Superior temporal gyrus (tissue), 1 donor: Measurements from ENCODE around the gene PAPPA2.
A peak's percentile ranks its signal among the peaks of the same experiment; 100 is the strongest.
"Not testable (repeated sequence)": the region's sequence is repeated elsewhere in the genome, so short reads cannot be mapped to it uniquely, and the experiment has no call there.

Experiments used
- DNase-seq: peaks from one replicate; pipeline ENCODE4 v3.0.0-alpha.2; 2016; ENCODE audit errors: extremely low spot score

The PAPPA2 gene

GRCh38 chr1:176552217-176552991 is 89.4 kb downstream of the PAPPA2 start:
- DNase-seq, result no peak

GRCh38 chr1:176552999-176553398 is 90.0 kb downstream of the PAPPA2 start:
- DNase-seq, result no peak

DNA sequence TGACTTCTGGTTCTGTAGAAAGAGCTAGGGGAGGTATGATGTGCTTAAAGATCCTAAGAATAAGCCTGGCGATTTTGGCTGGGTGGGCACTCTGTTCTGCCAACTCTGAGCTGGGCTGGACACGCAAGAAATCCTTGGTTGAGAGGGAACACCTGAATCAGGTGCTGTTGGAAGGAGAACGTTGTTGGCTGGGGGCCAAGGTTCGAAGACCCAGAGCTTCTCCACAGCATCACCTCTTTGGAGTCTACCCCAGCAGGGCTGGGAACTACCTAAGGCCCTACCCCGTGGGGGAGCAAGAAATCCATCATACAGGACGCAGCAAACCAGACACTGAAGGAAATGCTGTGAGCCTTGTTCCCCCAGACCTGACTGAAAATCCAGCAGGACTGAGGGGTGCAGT is 93.3 kb downstream of the PAPPA2 start:
- DNase-seq, result no peak

DNA sequence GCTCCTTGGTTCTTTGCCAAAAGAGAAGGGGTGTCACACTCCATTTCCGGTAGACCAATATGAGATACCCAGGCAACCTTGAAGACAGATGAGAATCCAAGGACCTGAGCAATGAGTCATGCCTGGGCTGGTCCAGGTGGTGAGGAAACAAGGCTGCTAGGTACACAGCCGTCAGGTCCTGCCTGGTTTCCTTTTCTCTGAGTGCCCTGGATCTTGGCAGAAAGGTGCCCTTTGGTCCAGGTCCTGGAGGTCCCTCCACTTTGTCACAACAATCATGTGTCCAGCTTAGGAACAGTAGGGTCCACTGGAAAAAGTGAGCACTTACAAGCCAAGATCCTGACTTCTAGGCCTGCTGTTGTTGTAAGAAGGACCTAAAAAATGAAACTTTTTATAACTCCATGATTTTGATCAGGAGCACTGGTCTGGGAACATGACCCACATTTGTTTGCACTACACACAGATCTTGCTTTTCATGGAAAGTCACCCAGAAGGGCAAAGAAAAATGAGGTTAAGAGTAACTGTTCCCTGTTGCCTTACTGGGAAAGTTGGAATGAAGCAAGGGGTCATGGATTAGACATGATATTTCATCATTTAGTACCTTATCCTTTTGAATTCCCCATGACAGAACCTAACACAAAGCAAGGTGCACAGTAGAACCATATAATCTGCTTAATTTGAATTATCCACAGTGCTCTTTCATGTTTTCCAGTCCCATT is 94.7 kb downstream of the PAPPA2 start:
- DNase-seq, result no peak

DNA sequence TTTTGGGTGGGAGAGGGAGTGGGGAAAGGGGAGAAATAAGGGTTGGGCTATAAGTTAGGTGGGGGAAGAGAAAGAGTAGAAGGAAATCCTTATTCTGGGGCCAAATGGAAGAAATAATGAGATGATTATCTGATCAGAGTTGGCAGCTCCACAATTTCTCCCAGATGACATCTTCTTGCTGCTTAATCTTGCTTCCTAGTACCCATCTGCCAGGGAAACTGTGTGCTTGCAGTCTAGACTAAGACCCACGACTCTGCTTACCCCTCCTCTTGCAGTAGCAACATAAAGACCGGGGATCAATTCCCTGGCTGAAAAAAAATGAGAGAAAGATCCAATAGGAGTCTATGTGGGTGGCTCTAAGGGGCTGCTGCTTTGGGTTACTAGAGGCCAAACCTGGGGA is 95.6 kb downstream of the PAPPA2 start:
- no peak for DNase-seq

DNA sequence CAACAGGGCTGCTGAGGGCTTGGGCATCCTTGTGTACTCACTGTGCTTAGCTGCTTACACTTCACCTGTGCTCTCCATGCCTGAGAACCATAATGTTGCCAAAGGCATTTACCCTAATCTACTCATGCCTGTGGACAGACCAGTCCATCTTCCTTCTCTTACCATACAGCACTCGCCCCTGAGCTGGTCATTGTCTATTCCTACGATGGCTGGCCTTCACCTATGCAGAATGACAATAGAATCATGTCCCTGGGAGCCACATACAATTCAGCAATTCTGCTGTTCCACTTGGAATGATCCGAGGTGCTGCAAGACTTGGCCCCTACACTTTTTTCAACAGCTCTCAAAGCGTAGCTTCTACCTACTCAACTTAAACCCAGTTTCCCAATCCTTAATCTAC is 96.5 kb downstream of the PAPPA2 start:
- no peak for DNase-seq

DNA sequence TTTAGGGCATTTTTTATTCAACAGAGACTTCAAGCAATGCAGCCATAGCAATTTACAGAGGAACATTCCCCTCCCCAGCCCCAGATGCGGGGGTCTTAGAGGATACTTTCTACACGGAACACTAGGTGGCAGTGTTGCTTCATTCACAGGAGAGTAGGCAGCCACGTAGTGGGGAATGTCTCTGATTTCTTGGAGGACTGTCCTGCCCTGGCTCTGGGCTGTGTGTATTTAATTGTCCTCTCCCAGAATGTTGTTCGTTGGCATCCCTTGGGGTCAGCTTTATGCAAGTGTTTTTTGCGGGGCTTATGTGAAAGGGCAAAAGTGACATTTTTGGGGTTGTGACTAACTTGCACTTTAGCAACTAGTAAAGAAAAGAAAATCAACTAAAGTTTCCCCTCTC is 96.9 kb downstream of the PAPPA2 start:
- DNase-seq, result peak; percentile 85

- DNase-seq, result no peak
Measured at GRCh38 chr1:176560681-176561080, 97.7 kb downstream of the PAPPA2 start.

DNA sequence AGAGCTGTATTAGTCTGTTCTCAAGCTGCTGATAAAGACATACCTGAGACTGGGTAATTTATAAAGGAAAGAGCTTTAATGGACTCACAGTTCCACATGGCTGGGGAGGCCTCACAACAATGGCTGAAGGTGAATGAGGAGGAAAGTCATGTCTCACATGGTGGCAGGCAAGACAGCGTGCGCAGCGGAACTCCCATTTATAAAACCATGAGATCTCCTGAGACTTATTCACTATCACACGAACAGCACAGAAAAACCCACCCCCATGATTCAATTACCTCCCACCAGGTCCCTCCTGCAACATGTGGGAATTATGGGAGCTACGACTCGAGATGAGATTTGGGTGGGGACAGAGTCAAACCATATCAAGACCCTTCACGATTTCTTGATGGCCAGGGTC is 98.8 kb downstream of the PAPPA2 start:
- DNase-seq, result not testable (repeated sequence)

DNA sequence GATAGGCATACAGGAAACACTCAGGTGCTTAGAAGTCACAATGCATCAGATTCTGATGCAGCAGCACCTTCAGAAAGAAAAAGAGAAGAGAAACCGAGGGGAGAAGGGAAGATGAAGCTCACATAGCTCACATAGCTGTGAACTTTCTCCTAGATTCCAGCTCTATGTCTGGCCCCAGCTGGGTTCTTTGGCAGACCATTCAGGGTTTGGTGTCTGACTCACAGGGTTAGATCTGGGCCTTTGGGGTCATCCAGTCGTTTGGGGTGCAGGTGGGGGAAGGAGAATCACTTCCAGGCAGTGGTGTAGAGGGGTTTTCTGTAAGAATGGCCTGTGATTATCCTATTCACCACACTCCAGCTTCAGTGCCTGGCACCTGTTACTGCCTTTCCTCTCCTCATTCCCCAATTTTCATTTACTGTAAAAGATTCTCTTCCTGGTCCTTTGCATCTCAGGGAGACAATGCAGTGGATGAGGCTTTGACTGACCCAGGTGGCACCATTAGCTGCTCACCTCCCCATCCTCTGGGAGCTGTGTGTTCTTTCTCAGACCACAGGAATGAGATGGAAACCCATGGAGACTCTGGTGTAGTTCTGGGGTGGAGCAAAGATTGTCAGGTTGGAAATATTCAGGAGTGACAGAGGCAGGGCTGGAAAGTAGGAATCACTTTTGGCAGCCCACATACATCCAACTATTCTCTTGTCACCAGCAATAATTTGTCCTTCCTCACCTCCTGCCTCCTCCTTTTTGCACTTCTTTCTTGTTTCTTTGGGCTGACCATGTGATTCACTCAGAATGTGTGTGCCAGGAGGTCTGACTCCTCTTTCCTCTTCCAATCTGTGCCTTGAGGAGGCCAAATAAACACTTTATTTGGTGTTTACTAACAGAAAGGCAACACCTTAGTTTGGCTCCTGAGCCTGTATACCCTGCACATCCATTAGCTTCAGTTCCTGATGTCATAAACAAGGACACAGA is 103.3 kb downstream of the PAPPA2 start:
- DNase-seq, result no peak

DNA sequence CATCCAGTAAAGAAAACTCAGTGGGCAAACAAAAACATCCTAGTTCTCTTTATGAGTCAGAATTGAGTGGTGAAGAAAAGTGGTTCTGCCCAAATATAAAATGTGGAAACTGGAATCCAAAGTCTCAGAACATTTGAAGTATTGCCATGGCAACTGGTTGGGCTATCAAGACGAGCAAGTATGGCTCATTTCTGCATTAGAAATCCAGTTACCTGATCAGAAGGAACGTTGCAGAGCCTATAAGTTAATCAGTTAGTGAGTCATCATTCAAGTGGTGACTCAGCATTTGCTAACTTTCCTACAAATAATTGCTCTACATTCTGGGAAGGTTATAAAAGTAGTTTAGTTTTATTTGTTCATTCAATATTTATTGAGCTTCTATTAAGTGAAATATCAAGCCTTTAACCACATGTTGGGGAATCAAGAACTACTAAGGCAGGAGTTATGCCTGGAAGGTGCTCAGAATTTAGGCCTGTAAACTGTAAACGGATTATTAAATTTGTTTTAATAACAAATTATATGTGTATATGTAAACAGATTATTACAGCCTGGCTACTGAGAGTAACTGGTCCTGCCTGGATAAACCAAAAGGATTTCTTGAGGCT is 104.3 kb downstream of the PAPPA2 start:
- peak; percentile 25 for DNase-seq

- no peak for DNase-seq
Measured at GRCh38 chr1:176568185-176568584, 105.2 kb downstream of the PAPPA2 start.

- DNase-seq, result no peak
Measured at GRCh38 chr1:176574756-176575155, 111.8 kb downstream of the PAPPA2 start.

- DNase-seq, result no peak
Measured at GRCh38 chr1:176575991-176576390, 113.0 kb downstream of the PAPPA2 start.

- no peak for DNase-seq
Measured at GRCh38 chr1:176576670-176577069, 113.7 kb downstream of the PAPPA2 start.

GRCh38 chr1:176577646-176578197 is 114.7 kb downstream of the PAPPA2 start:
- DNase-seq, result no peak

DNA sequence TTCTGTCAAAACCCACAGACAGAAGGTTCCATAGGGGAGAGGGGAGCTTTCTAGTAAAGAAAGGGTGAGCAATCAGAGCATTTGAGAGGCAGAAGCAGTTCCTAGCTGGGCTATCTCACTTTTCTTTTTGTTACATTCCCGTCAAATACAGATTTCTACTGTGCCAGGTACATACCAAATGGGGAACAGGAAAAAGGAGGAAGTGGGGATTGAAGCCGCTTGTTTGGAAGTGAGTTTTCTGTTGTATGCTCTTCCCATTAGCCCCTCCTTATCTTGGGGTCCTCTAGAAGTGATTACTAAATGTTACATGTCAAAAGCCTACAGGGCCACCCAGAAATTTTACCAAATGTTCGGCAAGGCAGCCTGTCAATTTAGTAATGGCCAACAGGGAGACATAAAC is 116.1 kb downstream of the PAPPA2 start:
- DNase-seq, result no peak

DNA sequence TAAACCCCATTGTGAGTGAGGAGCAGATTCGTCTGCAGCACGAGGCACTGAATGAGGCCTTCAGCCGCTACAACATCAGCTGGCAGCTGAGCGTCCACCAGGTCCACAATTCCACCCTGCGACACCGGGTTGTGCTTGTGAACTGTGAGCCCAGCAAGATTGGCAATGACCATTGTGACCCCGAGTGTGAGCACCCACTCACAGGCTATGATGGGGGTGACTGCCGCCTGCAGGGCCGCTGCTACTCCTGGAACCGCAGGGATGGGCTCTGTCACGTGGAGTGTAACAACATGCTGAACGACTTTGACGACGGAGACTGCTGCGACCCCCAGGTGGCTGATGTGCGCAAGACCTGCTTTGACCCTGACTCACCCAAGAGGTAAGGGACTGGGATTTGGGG is 132.2 kb downstream of the PAPPA2 start:
- no peak for DNase-seq

DNA sequence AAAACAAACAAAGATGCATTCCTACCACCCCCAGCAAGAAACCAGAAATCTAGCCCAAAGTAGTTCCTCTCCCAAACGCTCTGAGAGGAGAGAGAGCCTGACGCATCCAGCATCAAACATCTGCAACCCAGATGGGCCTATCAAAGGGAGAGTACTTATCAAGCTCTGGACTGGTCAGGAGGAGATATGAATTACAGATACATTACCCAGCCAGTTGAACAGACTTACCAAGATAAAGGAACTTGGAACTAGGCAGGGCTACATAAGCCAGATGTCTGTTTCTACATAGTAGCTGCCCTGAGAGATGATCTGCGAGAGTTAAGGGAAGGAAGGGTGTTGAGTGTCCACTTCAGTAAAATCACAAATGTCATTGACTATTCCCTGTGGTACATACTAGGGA is 138.4 kb downstream of the PAPPA2 start:
- DNase-seq, result no peak

DNA sequence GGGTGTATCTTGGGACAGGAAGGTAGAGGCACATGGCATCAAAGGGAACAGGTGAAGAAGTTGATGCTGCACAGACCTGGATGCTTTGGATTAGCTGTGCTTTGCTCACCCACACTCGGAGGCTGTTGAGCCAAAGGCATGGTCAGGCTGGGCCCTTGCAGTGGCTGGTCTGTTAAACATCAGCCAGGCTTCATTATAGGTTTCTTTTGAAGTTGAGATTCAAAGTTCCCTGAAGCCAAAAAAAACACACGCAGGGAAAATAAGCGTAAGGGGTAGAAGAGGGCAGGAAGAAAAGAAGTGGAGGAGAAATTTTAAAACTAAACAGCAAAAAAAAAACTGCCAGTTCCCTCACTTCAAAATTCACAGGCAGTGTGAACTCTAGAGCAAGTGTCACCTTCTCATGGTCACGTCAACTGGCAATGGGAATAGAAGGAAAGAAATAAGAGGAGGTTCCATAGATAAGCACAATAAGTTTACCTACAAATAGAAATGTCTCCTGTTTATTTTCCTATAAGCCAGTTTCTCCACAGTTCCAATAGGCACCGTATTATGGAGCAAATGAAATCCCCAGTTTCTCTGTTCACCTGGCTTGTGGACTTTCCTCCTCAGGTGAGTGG is 139.5 kb downstream of the PAPPA2 start:
- DNase-seq, result no peak

DNA sequence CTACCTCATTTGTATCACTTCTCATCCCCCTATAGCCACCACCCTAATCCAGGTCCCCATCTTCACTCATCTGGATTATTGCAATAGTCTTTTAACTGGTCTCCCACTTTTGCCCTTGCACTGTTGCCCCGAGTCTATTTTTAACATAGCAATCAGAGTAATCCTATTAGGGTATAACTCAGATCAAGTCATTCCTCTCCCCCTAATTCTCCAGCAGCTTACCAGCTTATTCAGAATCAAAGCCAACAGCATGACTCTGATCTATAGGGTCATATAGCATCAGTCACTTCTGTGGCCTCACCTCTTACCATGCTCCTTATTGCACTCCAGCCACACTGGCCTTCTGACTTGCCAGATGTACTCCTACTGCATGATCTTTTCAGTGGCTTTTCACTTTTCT is 140.7 kb downstream of the PAPPA2 start:
- no peak for DNase-seq
